ENCODE results near the gene ZDHHC7. TPM values are rescaled to one million over a fixed set of nuclear protein-coding genes. Genes with fewer than 3 reads are reported as not detected.
A peak's percentile ranks its signal among the peaks of the same experiment; 100 is the strongest.

The ZDHHC7 gene
- total and polyA plus RNA-seq, 9 donors = 23.9 to 54.5 (median 32.7) TPM

DNA sequence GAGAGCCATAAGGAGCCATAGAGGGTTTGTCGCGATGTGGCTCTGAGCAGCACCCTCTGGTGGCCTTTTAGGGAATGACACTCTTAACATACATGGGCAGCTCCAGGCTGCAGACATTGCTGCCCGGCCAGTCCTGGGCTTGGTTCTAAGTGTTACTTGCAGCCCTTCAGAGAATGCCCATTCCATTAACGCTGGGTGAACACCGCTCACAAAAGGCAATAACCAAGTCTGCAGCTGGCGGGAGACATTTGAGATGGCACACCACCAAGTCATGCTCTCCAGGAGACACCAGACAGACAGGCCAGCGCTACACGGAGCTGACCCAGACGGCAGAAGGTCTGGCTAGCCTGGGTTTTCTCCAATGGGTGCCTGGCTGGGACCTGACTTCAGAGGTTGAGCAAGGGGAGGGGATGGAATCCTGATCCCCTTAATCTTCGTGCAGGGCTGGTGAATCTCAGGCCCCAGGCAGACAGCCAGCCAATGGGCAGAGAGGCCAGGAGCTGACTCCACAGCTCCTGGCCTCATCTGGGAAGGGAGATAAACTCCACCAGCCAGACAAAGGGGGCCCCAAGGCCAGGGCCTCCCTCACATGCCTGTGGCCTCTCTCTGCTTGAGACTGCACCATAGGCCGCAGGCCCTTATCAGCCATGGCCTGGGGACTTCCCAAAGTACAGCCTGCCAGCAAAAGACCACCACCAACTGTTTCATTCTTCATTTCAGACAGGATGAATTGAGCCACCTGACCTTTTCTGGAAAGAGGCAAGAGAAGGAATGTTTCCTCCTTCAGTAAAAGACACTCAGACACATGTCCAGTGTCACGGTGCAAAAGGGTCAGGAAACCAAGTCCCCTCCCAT, 58.8 kb downstream of the ZDHHC7 start:
- intact Hi-C loops (cut with DNase I) = loop anchor here in 2 of 4 donors (5.0 kb wide), 1 partner anchor 195 kb away; no protein-coding TSS in a partner anchor

DNA sequence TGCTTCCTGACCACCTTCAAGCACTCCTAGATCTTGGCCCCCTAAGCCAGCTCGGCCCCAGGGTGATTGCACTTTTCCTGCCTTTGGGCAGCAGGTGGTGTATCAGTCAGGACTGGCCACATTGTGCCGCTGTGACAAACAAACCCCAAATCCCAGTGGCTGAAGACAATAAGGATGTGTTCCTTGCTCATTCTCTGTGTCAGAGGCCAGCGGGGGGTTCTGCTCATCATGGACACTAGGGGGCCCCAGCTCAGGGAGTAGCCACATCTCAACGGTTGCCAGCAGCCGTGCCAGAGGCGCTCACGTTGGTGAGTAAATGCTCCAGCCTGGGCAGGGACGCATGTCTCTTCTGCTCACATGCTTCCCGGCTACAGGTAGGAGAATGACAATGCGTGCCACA, 60.4 kb downstream of the ZDHHC7 start:
- DNase-seq = no peak
- no peak overlapping the region for H3K4me3 ChIP-seq
- TF ChIP-seq EP300 (IDR thresholded peaks at IDR 0.05) = no peak
- no peak for TF ChIP-seq POLR2A (IDR thresholded peaks at IDR 0.05)
- TF ChIP-seq, protein P1, sequence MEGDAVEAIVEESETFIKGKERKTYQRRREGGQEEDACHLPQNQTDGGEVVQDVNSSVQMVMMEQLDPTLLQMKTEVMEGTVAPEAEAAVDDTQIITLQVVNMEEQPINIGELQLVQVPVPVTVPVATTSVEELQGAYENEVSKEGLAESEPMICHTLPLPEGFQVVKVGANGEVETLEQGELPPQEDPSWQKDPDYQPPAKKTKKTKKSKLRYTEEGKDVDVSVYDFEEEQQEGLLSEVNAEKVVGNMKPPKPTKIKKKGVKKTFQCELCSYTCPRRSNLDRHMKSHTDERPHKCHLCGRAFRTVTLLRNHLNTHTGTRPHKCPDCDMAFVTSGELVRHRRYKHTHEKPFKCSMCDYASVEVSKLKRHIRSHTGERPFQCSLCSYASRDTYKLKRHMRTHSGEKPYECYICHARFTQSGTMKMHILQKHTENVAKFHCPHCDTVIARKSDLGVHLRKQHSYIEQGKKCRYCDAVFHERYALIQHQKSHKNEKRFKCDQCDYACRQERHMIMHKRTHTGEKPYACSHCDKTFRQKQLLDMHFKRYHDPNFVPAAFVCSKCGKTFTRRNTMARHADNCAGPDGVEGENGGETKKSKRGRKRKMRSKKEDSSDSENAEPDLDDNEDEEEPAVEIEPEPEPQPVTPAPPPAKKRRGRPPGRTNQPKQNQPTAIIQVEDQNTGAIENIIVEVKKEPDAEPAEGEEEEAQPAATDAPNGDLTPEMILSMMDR (IDR thresholded peaks at IDR 0.05) = no peak
- no peaks in the 10 kb centered on the region for H3K27me3 ChIP-seq
- no peak overlapping the region for H3K27ac ChIP-seq
- no peaks in the 10 kb centered on the region for H3K36me3 ChIP-seq
- no peaks in the 10 kb centered on the region for H3K9me3 ChIP-seq
- intact Hi-C loops (cut with DNase I) = loop anchor here in 2 of 4 donors (5.0 kb wide), 1 partner anchor 194 kb away; no protein-coding TSS in a partner anchor
- WGBS, 3 donors = 90 to 92% (median 90%) methylated on average over 10 of the region's 10 CpGs
- peaks cover 8% of the 10 kb centered on the region for H3K4me1 ChIP-seq (ENCODE audit: insufficient read depth)

More for the DNA sequence above, 58.8 kb downstream of the ZDHHC7 start:
- TF ChIP-seq, protein P1 (IDR thresholded peaks at IDR 0.05) = peak; percentile 86 to 91 (median 87)
- TF ChIP-seq EP300 (IDR thresholded peaks at IDR 0.05) = no peak
- WGBS, 3 donors = 15% methylated on average over 12 of the region's 12 CpGs
- peaks cover 8% of the 10 kb centered on the region for H3K4me1 ChIP-seq (ENCODE audit: insufficient read depth)
- H3K9me3 ChIP-seq = no peaks in the 10 kb centered on the region
- H3K4me3 ChIP-seq = no peak overlapping the region
- H3K36me3 ChIP-seq = no peaks in the 10 kb centered on the region
- peak; percentile 75 to 86 (median 81) for DNase-seq
- peak overlapping the region in 1 of 2 donors; percentile 37 for H3K27ac ChIP-seq
- no peaks in the 10 kb centered on the region for H3K27me3 ChIP-seq

DNA sequence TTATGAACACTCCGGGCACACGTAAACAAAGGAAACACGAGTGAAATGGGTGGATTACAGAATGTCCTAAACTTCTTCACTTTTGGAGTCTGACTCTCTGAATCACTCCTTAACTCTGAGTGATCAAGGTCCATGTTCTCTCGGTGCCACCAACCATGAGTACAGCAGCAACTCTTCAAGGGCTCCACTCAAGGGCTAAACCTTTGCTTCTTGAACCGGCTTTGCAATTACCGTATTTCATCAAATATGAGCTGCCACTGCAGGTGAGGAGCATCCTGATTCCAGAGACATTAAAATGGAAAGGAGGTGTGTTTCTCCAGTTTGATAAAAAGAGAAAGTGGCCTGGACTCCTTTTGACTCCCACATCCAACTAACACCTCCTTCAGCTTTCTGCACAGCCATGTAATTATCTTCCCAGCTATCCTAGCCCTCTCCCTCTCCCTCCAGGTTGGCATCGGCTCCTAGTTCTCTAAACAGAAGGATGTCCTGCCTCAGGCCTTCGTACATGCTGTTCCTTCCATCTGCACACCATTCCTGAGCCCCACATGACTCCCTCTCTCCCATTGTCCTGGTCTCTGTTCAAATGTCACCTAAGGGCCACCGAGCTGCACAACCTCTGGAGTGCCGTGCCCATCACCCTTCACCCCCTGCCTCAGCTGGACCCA, 61.4 kb downstream of the ZDHHC7 start:
- peaks cover 8% of the 10 kb centered on the region for H3K4me1 ChIP-seq (ENCODE audit: insufficient read depth)
- TF ChIP-seq EP300 (IDR thresholded peaks at IDR 0.05) (no peak), POLR2A (IDR thresholded peaks at IDR 0.05) (no peak)
- TF ChIP-seq, protein P1 (IDR thresholded peaks at IDR 0.05) = no peak
- H3K36me3 ChIP-seq = no peaks in the 10 kb centered on the region
- H3K4me3 ChIP-seq = no peak overlapping the region
- intact Hi-C loops (cut with DNase I) = loop anchor here in 2 of 4 donors (5.0 kb wide), 1 partner anchor 193 kb away; no protein-coding TSS in a partner anchor
- no peak for DNase-seq
- H3K27ac ChIP-seq = no peak overlapping the region
- no peaks in the 10 kb centered on the region for H3K9me3 ChIP-seq
- 66 to 70% (median 67%) methylated on average over 10 of the region's 10 CpGs for WGBS, 3 donors
- H3K27me3 ChIP-seq = no peaks in the 10 kb centered on the region

DNA sequence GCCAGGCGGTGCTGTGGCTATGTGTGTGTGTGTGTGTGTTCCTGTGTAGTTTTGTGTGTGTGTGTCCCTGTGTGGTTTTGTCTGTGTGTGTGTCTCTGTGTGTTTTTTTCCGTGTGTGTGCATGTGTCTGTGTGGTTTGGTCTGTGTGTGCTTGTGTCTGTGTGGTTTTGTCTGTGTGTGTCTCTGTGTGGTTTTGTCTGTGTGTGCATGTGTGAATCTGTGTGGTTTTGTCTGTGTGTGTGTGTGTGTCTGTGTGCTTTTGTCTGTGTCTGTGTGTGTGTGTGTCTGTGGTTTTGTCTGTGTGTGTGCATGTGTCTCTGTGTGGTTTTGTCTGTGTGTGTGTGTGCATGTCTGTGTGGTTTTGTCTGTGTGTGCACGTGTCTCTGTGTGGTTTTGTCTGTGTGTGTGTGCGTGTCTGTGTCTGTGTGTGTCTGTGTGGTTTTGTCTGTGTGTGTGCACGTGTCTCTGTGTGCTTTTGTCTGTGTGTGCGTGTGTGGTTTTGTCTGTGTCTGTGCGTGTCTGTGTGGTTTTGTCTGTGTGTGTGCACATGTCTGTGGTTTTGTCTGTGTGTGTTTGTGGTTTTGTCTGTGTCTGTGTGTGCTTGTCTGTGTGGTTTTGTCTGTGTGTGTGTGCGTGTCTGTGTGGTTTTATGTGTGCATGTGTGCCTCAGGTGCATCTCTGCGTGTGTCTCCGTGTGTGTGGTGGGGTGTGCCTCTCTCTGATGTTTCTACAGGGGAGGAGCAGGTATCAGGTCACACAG, 62.3 kb downstream of the ZDHHC7 start:
- H3K27me3 ChIP-seq = no peaks in the 10 kb centered on the region
- WGBS, 3 donors = 76 to 80% (median 79%) methylated on average over 10 of the region's 10 CpGs
- H3K9me3 ChIP-seq = no peaks in the 10 kb centered on the region
- H3K36me3 ChIP-seq = no peaks in the 10 kb centered on the region
- no peak for DNase-seq
- no peak overlapping the region for H3K4me3 ChIP-seq
- no peak overlapping the region for H3K27ac ChIP-seq
- intact Hi-C loops (cut with DNase I) = no loop called here
- peaks cover 8% of the 10 kb centered on the region for H3K4me1 ChIP-seq (ENCODE audit: insufficient read depth)
- TF ChIP-seq POLR2A (IDR thresholded peaks at IDR 0.05) = no peak
- no peak for TF ChIP-seq EP300 (IDR thresholded peaks at IDR 0.05)
- TF ChIP-seq, protein P1 (IDR thresholded peaks at IDR 0.05) = no peak
